SK-N-SH (cell line): ENCODE measurements around the gene C5orf52. TPM values are rescaled to one million over a fixed set of nuclear protein-coding genes. Genes with fewer than 3 reads are reported as not detected.
A peak's percentile ranks its signal among the peaks of the same experiment; 100 is the strongest.

Experiments used
- CTCF ChIA-PET: fragments of 300-600, 350-600 bp; formaldehyde crosslinking; extraction: SDS; loops from one replicate; lab custom pipeline; 2021; lab: Yijun Ruan, JAX
- POLR2A ChIA-PET: fragments of 350-600 bp; sonication (Branson Sonifier 250); formaldehyde crosslinking; extraction: SDS; loops from one replicate; lab custom pipeline; 2020; ENCODE audit warnings: antibody characterized with exemption, inconsistent platforms; lab: Yijun Ruan, JAX
- DNase-seq: peaks from one replicate; pipeline ENCODE4 v3.0.0; 2012
- H2AFZ ChIP-seq: fragments of 200-600 bp; sonication (generic); 2 replicates; pipeline ENCODE4 v1.8.1; 2016; ENCODE audit warnings: antibody characterized with exemption, mild to moderate bottlenecking, low read depth
- H3F3A ChIP-seq: fragments of 200-600 bp; sonication (generic); replicated peaks from 2 replicates; pipeline ENCODE3; 2016; ENCODE audit warnings: antibody characterized with exemption, mild to moderate bottlenecking; ENCODE audit not compliant: insufficient read depth
- H3K27ac ChIP-seq, 2 experiments: fragments of 200-500 bp in 1 of 2; fragments of 200-600 bp in 1 of 2; sonication (Bioruptor generic) in 1 of 2; sonication (generic), shearing (Covaris generic) in 1 of 2; 2 replicates each; pipeline versions ENCODE4 v1.5.1 to v1.6.1; 2014 to 2016; ENCODE audit warnings: low read depth in 2 of 2, inconsistent platforms in 1 of 2, low read length in 1 of 2, mild to moderate bottlenecking in 1 of 2, mixed read lengths in 1 of 2
- H3K27me3 ChIP-seq: fragments of 200-600 bp; sonication (generic), shearing (Covaris generic); 2 replicates; pipeline ENCODE4 v1.6.1; 2016; ENCODE audit warnings: mixed run types; ENCODE audit not compliant: insufficient read depth
- H3K36me3 ChIP-seq, 2 experiments: fragments of 200-500 bp in 1 of 2; fragments of 200-600 bp in 1 of 2; sonication (Bioruptor generic) in 1 of 2; sonication (generic) in 1 of 2; replicated peaks in 1 of 2; 2 replicates each; pipeline versions ENCODE3 to v1.5.1; 2014 to 2016; ENCODE audit warnings: low read length in 1 of 2, mild to moderate bottlenecking in 1 of 2; ENCODE audit not compliant: insufficient read depth in 2 of 2, control insufficient read depth in 1 of 2
- H3K4me1 ChIP-seq, 2 experiments: fragments of 200-500 bp in 1 of 2; fragments of 200-600 bp in 1 of 2; sonication (Bioruptor generic) in 1 of 2; sonication (generic), shearing (Covaris generic) in 1 of 2; 2 replicates each; pipeline versions ENCODE4 v1.5.1 to v1.6.1; 2014 to 2016; ENCODE audit warnings: low read depth in 1 of 2, low read length in 1 of 2, mixed run types in 1 of 2; ENCODE audit not compliant: insufficient read depth in 2 of 2, control insufficient read depth in 1 of 2
- H3K4me2 ChIP-seq: fragments of 200-600 bp; sonication (generic), shearing (Covaris generic); 2 replicates; pipeline ENCODE4 v1.6.1; 2017; ENCODE audit warnings: mixed run types
- H3K4me3 ChIP-seq, 2 experiments: fragments of 200-500 bp in 1 of 2; fragments of 200-600 bp in 1 of 2; sonication (Bioruptor generic) in 1 of 2; sonication (generic), shearing (Covaris generic) in 1 of 2; 2 replicates each; pipeline versions ENCODE4 v1.5.1 to v1.8.1; 2014 to 2016; ENCODE audit warnings: low read depth in 2 of 2, inconsistent platforms in 1 of 2, low read length in 1 of 2, mild to moderate bottlenecking in 1 of 2, mixed read lengths in 1 of 2, moderate library complexity in 1 of 2
- H3K79me2 ChIP-seq: fragments of 200-600 bp; sonication (generic); 2 replicates; pipeline ENCODE4 v1.8.1; 2017; ENCODE audit warnings: mild to moderate bottlenecking; ENCODE audit not compliant: insufficient read depth
- H3K9ac ChIP-seq: fragments of 200-600 bp; sonication (generic); 2 replicates; pipeline ENCODE4 v1.6.1; 2017; ENCODE audit warnings: mixed run types
- H3K9me2 ChIP-seq: fragments of 200-600 bp; sonication (generic); 2 replicates; pipeline ENCODE4 v1.6.1; 2017; ENCODE audit warnings: mixed run types
- H3K9me3 ChIP-seq: fragments of 200-600 bp; sonication (generic); 2 replicates; pipeline ENCODE4 v1.6.1; 2017; ENCODE audit warnings: mixed run types, mild to moderate bottlenecking, moderate library complexity
- H4K20me1 ChIP-seq: fragments of 200-600 bp; sonication (generic); 2 replicates; pipeline ENCODE4 v1.6.1; 2017; ENCODE audit warnings: mild to moderate bottlenecking, mixed run types; ENCODE audit not compliant: insufficient read depth
- CTCF ChIP-seq: fragments of 200-600 bp; sonication (generic); IDR thresholded peaks from 2 replicates; pipeline ENCODE4 v1.6.1; 2017; ENCODE audit warnings: antibody characterized with exemption, mild to moderate bottlenecking, moderate library complexity
- ELF1 ChIP-seq: IDR thresholded peaks from 2 replicates; pipeline ENCODE4 v1.4.0; 2012
- FOSL2 ChIP-seq: IDR thresholded peaks from 2 replicates; pipeline ENCODE4 v1.4.0; 2012; ENCODE audit warnings: low read depth, mild to moderate bottlenecking, moderate library complexity, borderline replicate concordance
- GATA2 ChIP-seq: sonication (generic); formaldehyde crosslinking; IDR thresholded peaks from 2 replicates; pipeline ENCODE4 v1.5.0; 2020; ENCODE audit warnings: mild to moderate bottlenecking, missing genetic modification reagents
- JUND ChIP-seq: IDR thresholded peaks from 2 replicates; pipeline ENCODE4 v1.4.0; 2012
- NFIC ChIP-seq: IDR thresholded peaks from 2 replicates; pipeline ENCODE4 v1.4.0; 2012; ENCODE audit warnings: borderline replicate concordance
- PBX3 ChIP-seq: IDR thresholded peaks from 2 replicates; pipeline ENCODE4; 2012
- SMC3 ChIP-seq: IDR thresholded peaks from 2 replicates; pipeline ENCODE4 v1.6.1; 2012; ENCODE audit warnings: low read depth, low read length, improper control_type of control experiment
- USF2 ChIP-seq: fragments of 150-350 bp; IDR thresholded peaks from 2 replicates; pipeline ENCODE4 v1.6.1; 2017; ENCODE audit warnings: antibody characterized with exemption, low read length, low read depth, borderline replicate concordance
- YY1 ChIP-seq: IDR thresholded peaks from 2 replicates; pipeline ENCODE4 v1.4.0; 2012; ENCODE audit warnings: low read depth, mild to moderate bottlenecking
- ZBTB33 ChIP-seq: IDR thresholded peaks from 2 replicates; pipeline ENCODE4 v1.4.0; 2012; ENCODE audit warnings: low read depth, borderline replicate concordance
- WGBS: methylation state at CpG from one replicate; pipeline ENCODE4 v1.1.6; 2017; ENCODE audit warnings: low lambda C conversion rate; 5-methylcytosine and 5-hydroxymethylcytosine counted together
- polyA plus RNA-seq, 3 experiments: library from polyadenylated mRNA; depleted of rRNA; stranded (reverse); fragments of >200 nt; gene quantifications; 2 replicates each; pipeline ENCODE4 v1.2.3, GENCODE V29; 2012

The C5orf52 gene
- polyA plus RNA-seq, 1 of the 3 experiments (the other 2 are of a cell fraction): not detected

- no peak for TF ChIP-seq CTCF
- TF ChIP-seq ZBTB33: no peak
- no peak for TF ChIP-seq NFIC
- TF ChIP-seq JUND: no peak
- TF ChIP-seq YY1: no peak
- no peak for TF ChIP-seq SMC3
Observed at GRCh38 chr5:157659868-157660660, 11.3 kb upstream of the C5orf52 start (continued).

GRCh38 chr5:157665467-157666070, 5.8 kb upstream of the C5orf52 start:
- no peaks in the 10 kb centered on the region for H3K27me3 ChIP-seq
- no peak for DNase-seq
- no peak overlapping the region for H3K4me3 ChIP-seq
- TF ChIP-seq FOSL2 (peak; percentile 43; the same call in 1 of the 2 replicates), GATA2 (no peak), USF2 (no peak), ELF1 (no peak), CTCF (no peak), JUND (peak; percentile 29; the same call in 1 of the 2 replicates), PBX3 (no peak)
- H3K4me1 ChIP-seq: no peaks in the 10 kb centered on the region
- H3K79me2 ChIP-seq: no peaks in the 10 kb centered on the region
- H3K36me3 ChIP-seq: no peaks in the 10 kb centered on the region
- no peaks in the 10 kb centered on the region for H4K20me1 ChIP-seq
- H3K9ac ChIP-seq: no peak overlapping the region
- no peak overlapping the region for H2AFZ ChIP-seq
- no peaks in the 10 kb centered on the region for H3K9me2 ChIP-seq
- no peaks in the 10 kb centered on the region; the same call in 1 of the 2 replicates for H3K9me3 ChIP-seq
- CTCF ChIA-PET: no interaction called here
- H3K4me2 ChIP-seq: no peak overlapping the region
- H3K27ac ChIP-seq: no peak overlapping the region
- WGBS: 27% methylated on average over 2 of the region's 2 CpGs
- POLR2A ChIA-PET: no interaction called here
- H3F3A ChIP-seq: no peaks in the 10 kb centered on the region
